NOMO-1 treated with dmso at 0.1 percent for 144 hours (cell line): ENCODE data around the gene IGFBP4.
"Not testable (repeated sequence)": the region's sequence is repeated elsewhere in the genome, so short reads cannot be mapped to it uniquely, and the experiment has no call there.

Experiments
- DNase-seq: peaks from one replicate; lab custom pipeline; 2025; ENCODE audit not compliant: unreplicated experiment; lab: John Stamatoyannopoulos, UW

IGFBP4 gene

GRCh38 chr17:40443196-40443987 lies at the start of gene IGFBP4:
Gene IGFBP4 (plus strand): TSS chr17:40443450. CDS start chr17:40443736, 286 bp downstream.
- DNase-seq, result peak; percentile 56

DNA sequence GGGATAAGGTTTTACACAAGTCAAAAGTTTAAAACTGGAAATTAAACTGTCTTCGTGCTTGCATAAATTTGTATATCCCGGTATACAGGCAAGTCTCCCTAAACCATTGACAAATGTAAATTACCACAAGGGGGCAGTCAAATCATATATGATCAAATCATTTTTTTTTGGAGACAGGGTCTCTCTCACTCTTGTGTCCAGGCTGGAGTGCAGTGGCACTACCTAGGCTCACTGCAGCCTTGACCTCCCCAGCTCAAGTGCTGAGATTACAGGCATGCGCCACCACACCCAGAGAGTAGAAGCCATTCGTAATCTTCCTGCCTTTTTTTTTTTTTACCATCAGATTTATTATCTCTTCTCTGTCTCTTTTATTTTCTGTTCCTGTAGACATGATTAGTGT lies 44.1 kb upstream of the IGFBP4 start:
- peak; percentile 3 for DNase-seq

- no peak for DNase-seq
These were observed 40.6 kb upstream of the IGFBP4 start for GRCh38 chr17:40402668-40403067.

- DNase-seq, result no peak
These were observed 39.2 kb upstream of the IGFBP4 start for GRCh38 chr17:40404003-40404402.

DNA sequence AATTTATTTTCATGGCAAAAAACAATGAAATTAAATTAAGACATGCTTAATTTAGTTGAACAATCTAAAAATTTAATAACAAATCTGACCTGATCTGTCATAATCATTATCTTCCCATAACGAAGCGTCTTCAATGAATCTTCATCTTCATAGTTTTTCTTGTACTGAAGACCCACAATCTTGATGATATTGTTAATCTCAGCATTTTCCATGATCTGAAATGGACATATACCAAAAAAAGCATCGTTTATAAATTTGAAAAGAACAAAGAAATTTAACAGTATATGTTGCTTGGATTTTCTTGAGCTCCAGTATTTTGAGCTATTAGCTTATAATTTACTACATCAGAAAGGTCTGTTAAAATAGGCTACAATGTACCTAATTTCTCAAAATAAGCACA lies 35.8 kb upstream of the IGFBP4 start:
- no peak for DNase-seq

- DNase-seq, result not testable (repeated sequence)
These were observed 33.7 kb upstream of the IGFBP4 start for GRCh38 chr17:40409540-40409939.

DNA sequence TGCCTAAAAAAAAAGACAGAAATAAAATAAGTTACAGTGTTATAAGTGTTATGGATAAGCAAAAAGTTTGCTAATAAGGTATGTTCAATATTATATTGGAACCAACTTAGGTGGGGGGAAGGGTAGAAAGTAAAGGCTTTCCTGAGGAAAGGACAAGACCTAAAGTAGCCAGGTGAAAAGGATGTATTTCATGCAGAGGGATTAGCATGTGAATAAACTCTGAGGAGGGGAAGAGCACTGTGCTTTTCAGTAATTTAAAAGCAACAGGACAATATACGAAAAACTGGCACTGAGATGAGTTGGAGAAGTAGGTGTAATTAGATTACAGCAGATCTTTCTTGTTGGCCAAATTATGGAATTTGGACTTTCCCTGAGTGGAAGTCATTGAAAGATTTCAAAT lies 33.2 kb upstream of the IGFBP4 start:
- DNase-seq, result no peak

- DNase-seq, result no peak
These were observed 31.4 kb upstream of the IGFBP4 start for GRCh38 chr17:40411821-40412220.

DNA sequence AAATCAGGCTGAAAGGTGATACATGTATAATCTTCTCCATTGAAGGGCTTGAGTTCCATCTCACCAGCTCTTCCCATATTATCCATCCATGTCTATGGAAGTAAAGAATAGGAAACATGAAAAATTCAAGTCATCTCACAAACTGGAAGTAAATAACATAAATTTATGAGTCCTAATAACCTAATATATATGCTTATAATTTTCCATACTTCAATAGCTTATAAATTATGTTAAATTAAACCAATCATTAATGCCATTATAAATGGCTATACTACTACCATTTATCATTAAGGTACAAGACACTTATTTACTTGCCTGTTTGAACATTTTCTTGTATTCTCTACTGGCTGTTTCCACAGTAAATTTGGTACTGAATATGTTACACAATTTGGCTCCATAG lies 30.4 kb upstream of the IGFBP4 start:
- DNase-seq, result no peak

- not testable (repeated sequence) for DNase-seq
These were observed 28.9 kb upstream of the IGFBP4 start for GRCh38 chr17:40414312-40414711.

- DNase-seq, result no peak
These were observed 27.9 kb upstream of the IGFBP4 start for GRCh38 chr17:40415390-40415789.

DNA sequence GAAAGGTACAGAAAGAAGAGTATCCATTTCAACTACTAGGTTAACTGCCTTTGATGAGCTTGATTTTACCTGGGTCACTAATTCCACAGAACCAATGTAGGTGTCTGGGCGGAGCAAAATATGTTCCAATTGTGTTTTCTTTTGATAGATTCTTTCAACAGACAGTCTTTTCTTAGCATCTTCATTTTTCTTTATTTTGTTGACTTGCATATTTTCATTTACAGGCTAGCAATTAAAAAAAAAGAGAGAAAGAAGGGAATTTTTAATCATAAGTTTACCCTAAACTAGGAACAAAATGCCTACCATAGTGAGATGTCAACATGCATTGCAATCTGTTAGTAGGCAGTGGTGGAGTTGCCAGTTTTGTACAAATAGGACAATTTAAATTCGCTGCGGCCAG lies 26.6 kb upstream of the IGFBP4 start:
- no peak for DNase-seq

GRCh38 chr17:40417258-40417608 lies 26.0 kb upstream of the IGFBP4 start:
- no peak for DNase-seq

DNA sequence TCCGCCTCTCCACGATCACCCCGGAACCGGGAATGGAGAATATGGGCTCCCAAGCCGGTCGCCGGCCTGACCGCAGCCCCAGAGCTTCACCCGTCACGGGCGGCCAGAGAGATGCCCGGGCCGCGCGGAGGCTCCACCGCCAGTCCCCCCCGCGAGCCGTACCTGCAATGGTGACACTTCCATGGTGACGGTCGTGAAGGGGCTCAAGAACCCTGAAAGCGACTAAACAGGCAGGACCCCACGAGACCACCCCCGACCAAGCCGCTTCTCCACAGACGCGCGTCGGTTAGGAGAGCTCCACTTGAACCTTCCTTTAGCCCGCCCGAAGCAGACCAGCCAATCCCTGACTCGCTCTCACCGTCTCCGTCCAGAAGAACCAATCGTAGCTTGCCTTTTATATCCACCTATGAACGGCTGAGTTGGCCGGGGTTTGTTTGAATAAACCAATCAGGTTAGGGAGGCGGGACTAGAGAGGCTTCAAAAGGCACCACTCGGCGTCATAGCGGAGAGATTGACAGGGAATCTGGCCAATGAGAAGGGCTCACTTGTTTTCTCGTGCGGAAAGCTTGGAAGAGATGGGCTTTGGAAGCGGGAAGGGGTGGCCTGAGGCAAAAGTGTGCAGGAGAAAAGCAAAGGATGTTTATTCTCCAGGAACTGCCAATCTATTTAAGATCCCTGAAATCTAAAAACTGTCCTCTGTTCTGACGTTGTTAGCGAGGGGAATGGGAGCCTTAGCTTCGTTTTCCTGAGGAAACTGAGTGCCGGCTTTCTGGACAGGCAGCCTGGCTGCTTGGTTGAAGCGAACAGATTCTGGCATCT lies 25.4 kb upstream of the IGFBP4 start, which contains the start of gene TOP2A:
Gene TOP2A (minus strand): TSS at position 288 of the 819 bp plus-strand sequence. CDS start 105 bp downstream, at position 183.
- DNase-seq, result peak; percentile 98

- no peak for DNase-seq
These were observed 24.9 kb upstream of the IGFBP4 start for GRCh38 chr17:40418428-40418706.

- peak; percentile 27 for DNase-seq
These were observed 23.5 kb upstream of the IGFBP4 start for GRCh38 chr17:40419559-40420331.

- DNase-seq, result no peak
These were observed 20.1 kb upstream of the IGFBP4 start for GRCh38 chr17:40422990-40423633.

- DNase-seq, result no peak
These were observed 17.5 kb upstream of the IGFBP4 start for GRCh38 chr17:40425741-40426140.

GRCh38 chr17:40427002-40427491 lies 16.2 kb upstream of the IGFBP4 start:
- DNase-seq, result no peak

GRCh38 chr17:40430272-40431230 lies 12.7 kb upstream of the IGFBP4 start:
- DNase-seq, result no peak
